A549 treated with CpdA at 1 μM for 4 hours (cell line): ENCODE data around the gene UHMK1. TPM values are rescaled to one million over a fixed set of nuclear protein-coding genes. Genes with fewer than 3 reads are reported as not detected.

Experiments used
- total RNA-seq: library from RNA; stranded (reverse); fragments of 200-300 nt; extraction: Qiagen RNA extraction; gene quantifications from 5 replicates; pipeline ENCODE4 v1.2.3, GENCODE V29; 2022; ENCODE audit warnings: low read depth

The UHMK1 gene
- total RNA-seq, result 17.3 to 21.8 TPM (median 18.6 TPM) in 5 replicates

GRCh38 chr1:162497723-162498495, at the start of gene UHMK1:
TSS of gene UHMK1 (plus strand) at chr1:162497818. CDS start at chr1:162498001, 183 bp downstream.

GRCh38 chr1:162561616-162562469, 64.2 kb downstream of the UHMK1 start, which contains the start of gene UAP1:
TSS of gene UAP1 (plus strand) at chr1:162561722. CDS start at chr1:162566069, 4,347 bp downstream.

Other genes with a start within 250 kb of the UHMK1 start
- not detected in 5 replicates for gene SPATA46, start 121.0 kb upstream of the UHMK1 start, total RNA-seq
- 0.66 to 1.2 TPM (median 0.90 TPM) in 5 replicates for gene C1orf226, start 116.1 kb upstream of the UHMK1 start, total RNA-seq
- 0.10 to 0.30 TPM (median 0.15 TPM) in 5 replicates for gene SH2D1B, start 85.7 kb upstream of the UHMK1 start, total RNA-seq
- gene UAP1, start 63.9 kb downstream of the UHMK1 start, total RNA-seq, result 27.0 to 34.5 TPM (median 29.1 TPM) in 5 replicates
- gene DDR2, start 134.6 kb downstream of the UHMK1 start, total RNA-seq, result 0.15 to 0.67 TPM (median 0.33 TPM) in 5 replicates